BLaER1 treated with 17β-estradiol and CSF1 and Interleukin-3, amounts not matched to agents 10 nM and 100 nM (cell line): Measurements from ENCODE around the gene TMEM114.

Source experiments
- H3K27ac ChIP-seq, 11 experiments: shearing (Covaris generic); formaldehyde crosslinking; 2 replicates each; pipeline ENCODE4 v1.8.1; 2022
- H3K27me3 ChIP-seq, 11 experiments: shearing (Covaris generic); formaldehyde crosslinking; 2 replicates each; pipeline ENCODE4 v1.8.1; 2022
- H3K36me3 ChIP-seq, 11 experiments: shearing (Covaris generic); formaldehyde crosslinking; 2 replicates each; pipeline ENCODE4 v1.8.1; 2022
- H3K4me1 ChIP-seq, 10 experiments: shearing (Covaris generic); formaldehyde crosslinking; 2 replicates each; pipeline ENCODE4 v1.8.1; 2022
- H3K4me2 ChIP-seq, 11 experiments: shearing (Covaris generic); formaldehyde crosslinking; 2 replicates each; pipeline ENCODE4 v1.8.1; 2022
- H3K4me3 ChIP-seq, 10 experiments: shearing (Covaris generic); formaldehyde crosslinking; 2 replicates each; pipeline ENCODE4 v1.8.1; 2022
- H3K9ac ChIP-seq, 11 experiments: shearing (Covaris generic); formaldehyde crosslinking; 2 replicates each; pipeline ENCODE4 v1.8.1; 2022
- H3K9me3 ChIP-seq, 11 experiments: shearing (Covaris generic); formaldehyde crosslinking; replicated peaks in 1 of 11; 2 replicates each; pipeline ENCODE4 v1.8.1; 2022
- H4K20me1 ChIP-seq, 11 experiments: shearing (Covaris generic); formaldehyde crosslinking; 2 replicates each; pipeline ENCODE4 v1.8.1; 2022
- Cebpa-rat ChIP-seq, 11 experiments: shearing (Covaris generic); IDR thresholded peaks; 2 replicates each; pipeline ENCODE4 v1.8.1; 2022

Gene TMEM114

DNA sequence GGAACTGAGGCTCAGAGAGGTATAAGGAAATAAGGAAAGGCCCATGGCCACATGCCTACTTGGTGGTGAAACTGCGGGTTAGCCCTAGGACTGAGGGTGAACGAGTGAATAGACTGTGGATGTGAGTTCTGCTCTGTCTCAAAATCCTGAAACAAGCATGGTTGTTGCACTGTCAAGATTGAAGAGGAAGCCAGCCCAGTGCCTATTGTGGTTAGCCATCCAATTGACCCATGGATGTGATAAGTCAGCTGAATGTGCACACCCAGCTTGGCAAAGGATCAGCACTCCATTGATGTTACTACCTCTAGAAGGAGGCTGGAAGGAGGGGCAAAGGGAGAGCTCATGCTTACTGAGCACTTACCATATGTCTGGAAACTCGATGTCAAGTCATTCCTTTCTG, 4.5 kb downstream of the TMEM114 start:
- peak overlapping the region in 1 of 11 experiments; percentile 33; a peak in 1 of 22 replicates for H3K4me2 ChIP-seq
- H3K27me3 ChIP-seq = peaks cover 27 to 38% (median 34%) of the 10 kb centered on the region in 11 experiments
- H3K27ac ChIP-seq = no peak overlapping the region
- H3K9me3 ChIP-seq = peaks cover 16 to 35% (median 24%) of the 10 kb centered on the region in 11 experiments
- TF ChIP-seq Cebpa-rat (IDR thresholded peaks at IDR 0.05) = no peak
- H3K4me3 ChIP-seq = no peak overlapping the region
- no peak overlapping the region for H3K9ac ChIP-seq
- H3K4me1 ChIP-seq = peaks cover 18 to 36% (median 21%) of the 10 kb centered on the region in 10 experiments
- no peaks in the 10 kb centered on the region for H3K36me3 ChIP-seq
- H4K20me1 ChIP-seq = no peaks in the 10 kb centered on the region; a peak in 1 of 22 replicates

DNA sequence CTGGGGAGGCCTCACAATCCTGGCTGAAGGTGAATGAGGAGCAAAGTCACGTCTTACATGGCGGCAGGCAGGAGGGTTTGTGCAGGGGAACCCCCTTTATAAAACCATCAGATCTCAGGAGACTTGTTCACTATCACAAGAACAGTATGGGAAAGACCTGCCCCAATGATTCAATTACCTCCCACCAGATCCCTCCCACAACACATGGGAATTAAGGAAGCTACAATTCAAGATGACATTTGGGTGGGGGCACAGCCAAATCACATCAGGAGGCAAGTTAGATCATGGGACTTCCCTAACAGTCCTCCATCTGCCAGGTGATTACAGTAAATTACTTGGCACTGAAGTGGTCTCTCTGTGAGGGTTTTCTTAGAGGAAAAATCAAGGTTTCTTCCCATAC, 5.3 kb downstream of the TMEM114 start:
- Histone ChIP-seq H4K20me1 (no peaks in the 10 kb centered on the region; a peak in 1 of 22 replicates), H3K27me3 (peaks cover 21 to 30% (median 26%) of the 10 kb centered on the region in 11 experiments), H3K36me3 (no peaks in the 10 kb centered on the region), H3K9ac (no peak overlapping the region), H3K4me3 (no peak overlapping the region), H3K27ac (no peak overlapping the region), H3K4me2 (no peak overlapping the region), H3K9me3 (peaks cover 8 to 27% (median 16%) of the 10 kb centered on the region in 11 experiments; a peak in 21 of 22 replicates), H3K4me1 (peaks cover 18 to 36% (median 21%) of the 10 kb centered on the region in 10 experiments)
- no peak for TF ChIP-seq Cebpa-rat (IDR thresholded peaks at IDR 0.05)

DNA sequence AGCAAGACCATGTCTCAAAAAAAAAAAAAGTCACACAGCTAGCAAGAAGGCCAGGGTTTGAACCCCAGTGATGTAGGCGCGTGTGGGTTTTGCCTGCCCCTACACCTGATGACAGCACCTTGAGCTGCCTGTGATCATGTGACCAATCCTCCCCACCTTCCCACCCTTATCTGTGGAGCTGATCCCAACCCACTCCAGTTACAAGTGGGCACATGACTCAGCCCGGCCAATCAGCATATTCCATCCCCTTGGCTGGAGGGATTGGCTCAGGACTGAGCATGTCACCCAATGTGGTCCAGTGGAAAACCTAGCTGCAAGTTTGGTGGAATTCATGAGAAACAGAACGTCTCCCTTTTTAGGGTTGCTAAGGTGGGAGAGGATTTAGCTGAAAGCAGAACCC, 6.6 kb downstream of the TMEM114 start:
- peaks cover 0 to 14% (median 5%) of the 10 kb centered on the region in 11 experiments; a peak in 6 of 22 replicates for H3K9me3 ChIP-seq
- H3K36me3 ChIP-seq = no peaks in the 10 kb centered on the region
- H3K9ac ChIP-seq = no peak overlapping the region
- TF ChIP-seq Cebpa-rat (IDR thresholded peaks at IDR 0.05) = no peak
- H4K20me1 ChIP-seq = no peaks in the 10 kb centered on the region; a peak in 1 of 22 replicates
- no peak overlapping the region for H3K4me3 ChIP-seq
- H3K27me3 ChIP-seq = peaks cover 8 to 17% (median 13%) of the 10 kb centered on the region in 11 experiments
- no peak overlapping the region for H3K27ac ChIP-seq
- peak overlapping the region in 2 of 11 experiments; percentile 73 to 79; a peak in 2 of 22 replicates for H3K4me2 ChIP-seq
- peaks cover 18 to 36% (median 21%) of the 10 kb centered on the region in 10 experiments for H3K4me1 ChIP-seq

DNA sequence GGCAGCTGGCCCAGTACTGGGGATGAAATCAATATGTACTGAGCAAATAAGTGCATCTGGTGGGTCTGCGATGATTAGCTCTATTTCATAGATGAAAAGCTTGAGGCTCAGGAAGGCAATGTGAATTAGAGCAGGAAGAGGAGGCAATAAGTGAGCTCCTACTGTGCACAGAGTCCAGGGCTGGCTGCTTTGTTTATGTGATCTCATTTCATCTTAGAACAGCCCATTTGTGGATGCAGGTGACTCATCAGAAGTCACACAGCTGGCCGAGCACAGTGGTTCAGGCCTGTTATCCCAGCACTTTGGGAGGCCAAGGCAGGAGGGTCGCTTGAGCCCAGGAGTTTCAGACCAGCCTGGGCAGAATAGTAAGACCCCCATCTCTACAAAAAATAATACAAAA, 7.1 kb downstream of the TMEM114 start:
- peaks cover 2 to 12% (median 8%) of the 10 kb centered on the region in 11 experiments; a peak in 21 of 22 replicates for H3K27me3 ChIP-seq
- H3K4me3 ChIP-seq = no peak overlapping the region
- peak overlapping the region in 2 of 11 experiments; percentile 65 to 77; a peak in 2 of 22 replicates for H3K27ac ChIP-seq
- H3K9ac ChIP-seq = no peak overlapping the region
- H4K20me1 ChIP-seq = no peaks in the 10 kb centered on the region; a peak in 1 of 22 replicates
- peak overlapping the region in 9 of 11 experiments; percentile 2 to 79 (median 66); a peak in 11 of 22 replicates for H3K4me2 ChIP-seq
- peaks cover 18 to 36% (median 21%) of the 10 kb centered on the region in 10 experiments for H3K4me1 ChIP-seq
- no peak for TF ChIP-seq Cebpa-rat (IDR thresholded peaks at IDR 0.05)
- peaks cover 0 to 12% (median 4%) of the 10 kb centered on the region in 11 experiments; a peak in 4 of 22 replicates for H3K9me3 ChIP-seq
- no peaks in the 10 kb centered on the region for H3K36me3 ChIP-seq

DNA sequence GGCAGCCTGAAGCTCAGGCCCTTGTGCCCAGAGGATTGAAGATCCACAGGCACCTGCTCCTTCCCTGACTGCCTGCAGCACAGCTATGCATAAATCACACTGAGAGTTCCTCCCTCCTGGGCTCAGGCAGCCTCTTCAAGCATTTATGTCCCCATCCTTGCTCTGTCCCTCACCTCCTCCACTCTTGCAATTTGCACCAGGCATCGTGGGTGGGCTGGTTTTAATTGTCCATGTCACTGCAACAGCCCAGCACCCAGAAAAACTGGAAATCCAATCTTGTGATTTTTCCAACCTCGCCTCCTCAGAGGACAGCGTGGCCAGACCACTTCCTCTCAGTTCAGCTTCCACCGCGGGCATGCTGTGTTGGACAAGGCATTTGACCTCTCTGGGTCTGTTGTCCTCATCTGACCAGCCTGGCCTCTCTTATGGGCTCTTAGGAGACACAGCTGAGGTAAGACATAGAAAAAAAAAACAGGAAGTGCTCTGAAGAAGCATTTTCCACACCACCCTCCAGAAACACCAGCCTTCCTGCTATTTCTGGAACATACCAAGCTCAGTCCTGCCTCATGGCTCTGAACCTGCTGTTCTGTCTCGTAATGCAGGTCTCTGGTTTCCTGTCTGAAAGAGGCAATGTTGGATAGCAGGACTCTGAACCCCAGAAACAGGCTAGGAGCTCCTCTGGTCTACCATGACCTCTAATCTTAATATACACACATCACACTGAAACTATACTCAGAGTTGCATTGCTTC, 8.3 kb downstream of the TMEM114 start:
- peak overlapping the region in 2 of 11 experiments; percentile 12 to 66; a peak in 3 of 22 replicates for H3K9ac ChIP-seq
- H3K36me3 ChIP-seq = no peaks in the 10 kb centered on the region
- H3K4me1 ChIP-seq = peaks cover 20 to 36% (median 21%) of the 10 kb centered on the region in 10 experiments
- no peak overlapping the region for H3K4me3 ChIP-seq
- peak overlapping the region; percentile 36 to 79 (median 61); a peak in 21 of 22 replicates for H3K4me2 ChIP-seq
- no peaks in the 10 kb centered on the region; a peak in 2 of 22 replicates for H3K27me3 ChIP-seq
- H3K27ac ChIP-seq = peak overlapping the region in 3 of 11 experiments; percentile 1 to 77 (median 65); a peak in 4 of 22 replicates
- no peak for TF ChIP-seq Cebpa-rat (IDR thresholded peaks at IDR 0.05)
- peaks cover 0 to 12% (median 4%) of the 10 kb centered on the region in 11 experiments; a peak in 4 of 22 replicates for H3K9me3 ChIP-seq
- no peaks in the 10 kb centered on the region; a peak in 1 of 22 replicates for H4K20me1 ChIP-seq

DNA sequence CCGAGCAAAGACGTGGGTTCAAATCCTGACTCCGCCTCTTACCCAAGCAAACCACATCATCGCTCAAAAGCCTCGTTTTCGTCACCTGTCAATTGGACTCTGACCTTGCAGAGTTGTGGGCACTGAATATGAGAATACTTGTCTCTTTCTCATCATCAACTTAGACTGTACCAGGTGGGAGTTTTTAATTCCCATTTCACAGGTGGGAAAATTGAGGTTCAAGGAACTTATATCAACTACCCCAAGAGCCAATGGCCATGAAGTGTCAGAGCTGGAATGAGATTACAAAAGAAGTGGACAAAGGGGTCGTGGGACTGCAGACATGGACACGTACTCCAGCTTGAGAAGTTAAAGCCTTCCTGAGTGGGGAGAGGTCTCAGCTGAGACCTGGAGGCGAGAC, 10.8 kb downstream of the TMEM114 start:
- no peak overlapping the region for H3K4me3 ChIP-seq
- no peak overlapping the region for H3K9ac ChIP-seq
- H3K36me3 ChIP-seq = no peaks in the 10 kb centered on the region
- no peak overlapping the region for H3K27ac ChIP-seq
- H3K4me2 ChIP-seq = no peak overlapping the region
- H4K20me1 ChIP-seq = no peaks in the 10 kb centered on the region; a peak in 1 of 22 replicates
- H3K27me3 ChIP-seq = no peaks in the 10 kb centered on the region
- no peak for TF ChIP-seq Cebpa-rat (IDR thresholded peaks at IDR 0.05)
- peaks cover 22 to 48% (median 33%) of the 10 kb centered on the region in 10 experiments for H3K4me1 ChIP-seq
- H3K9me3 ChIP-seq = peaks cover 0 to 10% (median 0%) of the 10 kb centered on the region in 11 experiments; a peak in 2 of 22 replicates

DNA sequence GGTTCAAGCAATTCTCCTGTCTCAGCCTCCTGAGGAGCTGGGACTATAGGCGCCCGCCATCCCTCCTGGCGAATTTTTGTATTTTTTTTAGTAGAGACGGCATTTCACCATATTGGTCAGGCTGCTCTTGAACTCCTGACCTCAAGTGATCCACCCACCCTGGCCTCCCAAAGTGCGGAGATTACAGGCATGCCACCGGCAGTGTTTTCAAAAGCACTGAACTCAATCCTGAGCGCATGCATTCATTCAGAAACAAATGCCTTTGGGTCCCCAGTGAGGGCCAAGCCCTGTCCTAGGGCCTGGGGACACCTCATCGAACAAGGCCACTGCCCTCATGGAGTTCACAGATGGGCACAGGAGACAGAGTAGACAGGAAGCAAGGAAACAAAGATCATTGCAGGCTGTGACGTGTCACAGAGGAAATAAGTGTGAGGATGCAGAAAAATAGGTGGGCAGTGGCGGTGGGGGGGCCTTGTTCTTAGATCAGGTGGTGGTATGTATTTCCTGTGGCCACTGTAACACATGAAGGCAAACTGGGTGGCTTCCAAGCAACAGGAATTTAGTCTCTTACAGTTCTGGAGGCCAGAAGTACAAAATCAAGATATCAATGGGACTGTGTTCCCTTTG, 12.5 kb downstream of the TMEM114 start:
- Histone ChIP-seq H3K27me3 (no peaks in the 10 kb centered on the region), H3K9me3 (no peaks in the 10 kb centered on the region), H4K20me1 (no peaks in the 10 kb centered on the region; a peak in 1 of 22 replicates), H3K27ac (no peak overlapping the region), H3K4me1 (peaks cover 14 to 52% (median 31%) of the 10 kb centered on the region in 10 experiments), H3K36me3 (no peaks in the 10 kb centered on the region), H3K4me2 (no peak overlapping the region), H3K4me3 (no peak overlapping the region), H3K9ac (no peak overlapping the region)
- no peak for TF ChIP-seq Cebpa-rat (IDR thresholded peaks at IDR 0.05)

DNA sequence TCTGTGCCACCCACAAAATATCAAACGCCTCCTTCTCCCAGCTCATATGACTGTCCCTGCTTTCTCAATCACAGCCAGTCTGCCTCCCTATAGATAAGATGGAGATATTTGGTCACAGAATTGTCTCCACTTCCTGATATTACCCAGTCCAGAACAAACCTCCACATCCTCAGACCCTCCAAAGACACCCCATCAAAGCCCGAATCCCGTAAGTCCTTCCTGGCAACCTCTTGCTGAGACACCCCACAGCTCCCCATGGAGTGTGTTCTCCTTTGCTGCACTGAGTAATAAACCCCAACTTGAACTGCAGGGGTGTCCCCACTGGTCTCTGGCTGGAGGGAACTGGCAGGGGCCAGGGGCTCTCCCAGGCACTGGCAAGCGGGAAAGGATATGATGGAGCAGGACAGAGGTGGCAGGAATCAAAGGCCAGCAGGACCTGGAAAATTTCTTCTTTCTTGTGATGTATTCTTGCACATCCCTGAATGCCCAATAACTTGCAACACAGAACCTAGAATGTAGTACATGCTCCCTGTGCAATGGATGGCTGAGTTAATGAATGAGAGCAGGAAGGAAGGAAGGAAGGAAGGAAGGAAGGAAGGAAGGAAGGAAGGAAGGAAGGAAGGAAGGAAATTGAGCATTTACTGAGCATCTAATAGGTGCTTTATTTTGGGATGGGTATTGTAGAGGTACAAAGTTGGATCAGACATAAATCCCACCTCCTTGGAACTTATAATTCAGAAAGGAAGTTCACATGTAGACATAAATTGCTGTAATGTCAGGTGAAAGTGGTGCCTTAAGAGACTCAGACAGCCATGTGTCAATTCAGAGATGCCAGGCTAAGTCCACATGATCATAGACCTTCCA, 13.9 kb downstream of the TMEM114 start:
- Histone ChIP-seq H3K27me3 (no peaks in the 10 kb centered on the region), H3K9me3 (no peaks in the 10 kb centered on the region), H3K36me3 (no peaks in the 10 kb centered on the region), H3K4me2 (peak overlapping the region in 5 of 11 experiments; percentile 25 to 44 (median 35); a peak in 8 of 22 replicates), H3K4me1 (peaks cover 7 to 50% (median 25%) of the 10 kb centered on the region in 10 experiments), H3K9ac (no peak overlapping the region), H3K4me3 (no peak overlapping the region), H4K20me1 (no peaks in the 10 kb centered on the region), H3K27ac (no peak overlapping the region)
- TF ChIP-seq Cebpa-rat (IDR thresholded peaks at IDR 0.05) = no peak
